Measurements from ENCODE around the gene MYO10.

GRCh38 chr5:16937503-16938161, 1.5 kb upstream of the MYO10 start:
- TF ChIP-seq POLR2A (IDR thresholded peaks at IDR 0.05; ENCODE audit: low read depth, low read length) = no peak
- no peak for TF ChIP-seq SPI1 (IDR thresholded peaks at IDR 0.05; ENCODE audit: low read depth, low read length)
- no peak for TF ChIP-seq POLR2AphosphoS5 (IDR thresholded peaks at IDR 0.05; ENCODE audit: low read depth, low read length)
- TF ChIP-seq POU2F2 (IDR thresholded peaks at IDR 0.05; ENCODE audit: low read depth, low read length) = no peak
- no peak for TF ChIP-seq TAF1 (IDR thresholded peaks at IDR 0.05; ENCODE audit: low read depth, low read length)
- no peak for TF ChIP-seq PAX5 (IDR thresholded peaks at IDR 0.05; ENCODE audit: insufficient read depth, low read length, severe bottlenecking)
